ENCODE results near the gene SOD3. TPM values are rescaled to one million over a fixed set of nuclear protein-coding genes. Genes with fewer than 3 reads are reported as not detected.

Gene SOD3
- polyA plus RNA-seq, 1 donor (not counting 4 experiments of a cell fraction or from before 2014, with no cell fraction given) = not detected

- Histone ChIP-seq H3K4me1 (ENCODE audit: control insufficient read depth, extremely low read depth, insufficient read depth, low read length) (peaks cover 12% of the 10 kb centered on the region), H3K9me1 (ENCODE audit: control insufficient read depth, extremely low read depth, insufficient read depth, low read length) (no peaks in the 10 kb centered on the region), H3K4me2 (ENCODE audit: control insufficient read depth, extremely low read depth, insufficient read depth, low read depth, low read length) (peak overlapping the region; percentile 68), H3K36me3 (ENCODE audit: control insufficient read depth in 2 of 2, extremely low read depth in 1 of 2, insufficient read depth in 2 of 2, low read length in 2 of 2) (no peaks in the 10 kb centered on the region), H2AFZ (ENCODE audit: control insufficient read depth, low read length) (peak overlapping the region; percentile 1), H3K9me3 (ENCODE audit: control insufficient read depth, low read depth, low read length) (no peaks in the 10 kb centered on the region), H3K27me3 (ENCODE audit: control insufficient read depth, extremely low read depth, insufficient read depth, low read length) (peaks cover 3% of the 10 kb centered on the region), H3K79me2 (ENCODE audit: control insufficient read depth, insufficient read depth, low read length) (no peaks in the 10 kb centered on the region), H3K9ac (ENCODE audit: control insufficient read depth, extremely low read depth, insufficient read depth, low read length) (no peak overlapping the region), H3K4me3 (ENCODE audit: control insufficient read depth in 2 of 3, extremely low read depth in 1 of 3, insufficient read depth in 2 of 3, low read depth in 1 of 3, low read length in 3 of 3) (peak overlapping the region in 1 of 3 experiments; percentile 16), H3K27ac (ENCODE audit: control insufficient read depth, insufficient read depth, low read length) (no peak overlapping the region), H4K20me1 (ENCODE audit: control insufficient read depth, extremely low read depth, insufficient read depth, low read length) (no peaks in the 10 kb centered on the region)
- TF ChIP-seq CTCF (optimal IDR thresholded peaks at IDR 0.05 in 1 of 3, IDR thresholded peaks at IDR 0.05 in 1 of 3, conservative IDR thresholded peaks at IDR 0.05 in 1 of 3; ENCODE audit: extremely low read depth in 1 of 3, insufficient read depth in 2 of 3, low read length in 3 of 3) (no peak), EZH2 (IDR thresholded peaks at IDR 0.05; ENCODE audit: low read length) (no peak)
- DNase-seq (ENCODE audit: low read depth, low spot score) (no peak), FAIRE-seq (peak; percentile 84)
- dilution Hi-C loops (cut with MboI; ENCODE audit: extremely low pct_ligation_motif_present, low sequenced_read_pairs) = no loop called here
Observed at GRCh38 chr4:24805067-24805466, 9.7 kb downstream of the SOD3 start.

GRCh38 chr4:24805566-24805965, 10.2 kb downstream of the SOD3 start:
- dilution Hi-C loops (cut with MboI; ENCODE audit: extremely low pct_ligation_motif_present, low sequenced_read_pairs) = no loop called here
- Histone ChIP-seq H3K4me3 (ENCODE audit: control insufficient read depth in 2 of 3, extremely low read depth in 1 of 3, insufficient read depth in 2 of 3, low read depth in 1 of 3, low read length in 3 of 3) (no peak overlapping the region), H3K9me3 (ENCODE audit: control insufficient read depth, low read depth, low read length) (no peaks in the 10 kb centered on the region), H2AFZ (ENCODE audit: control insufficient read depth, low read length) (no peak overlapping the region), H3K4me1 (ENCODE audit: control insufficient read depth, extremely low read depth, insufficient read depth, low read length) (peaks cover 12% of the 10 kb centered on the region), H3K4me2 (ENCODE audit: control insufficient read depth, extremely low read depth, insufficient read depth, low read depth, low read length) (no peak overlapping the region), H3K79me2 (ENCODE audit: control insufficient read depth, insufficient read depth, low read length) (no peaks in the 10 kb centered on the region), H3K9me1 (ENCODE audit: control insufficient read depth, extremely low read depth, insufficient read depth, low read length) (no peaks in the 10 kb centered on the region), H3K36me3 (ENCODE audit: control insufficient read depth in 2 of 2, extremely low read depth in 1 of 2, insufficient read depth in 2 of 2, low read length in 2 of 2) (no peaks in the 10 kb centered on the region), H3K27me3 (ENCODE audit: control insufficient read depth, extremely low read depth, insufficient read depth, low read length) (no peaks in the 10 kb centered on the region), H3K9ac (ENCODE audit: control insufficient read depth, extremely low read depth, insufficient read depth, low read length) (no peak overlapping the region), H3K27ac (ENCODE audit: control insufficient read depth, insufficient read depth, low read length) (no peak overlapping the region), H4K20me1 (ENCODE audit: control insufficient read depth, extremely low read depth, insufficient read depth, low read length) (no peaks in the 10 kb centered on the region)
- TF ChIP-seq CTCF (optimal IDR thresholded peaks at IDR 0.05 in 1 of 3, IDR thresholded peaks at IDR 0.05 in 1 of 3, conservative IDR thresholded peaks at IDR 0.05 in 1 of 3; ENCODE audit: extremely low read depth in 1 of 3, insufficient read depth in 2 of 3, low read length in 3 of 3) (no peak), EZH2 (IDR thresholded peaks at IDR 0.05; ENCODE audit: low read length) (no peak)
- FAIRE-seq = peak; percentile 53
- DNase-seq (ENCODE audit: low read depth, low spot score) = no peak
